ENCODE results near the gene DDX50.

Gene DDX50

GRCh38 chr10:68988530-68989316, 87.6 kb downstream of the DDX50 start, which contains the start of gene KIFBP:
Gene KIFBP (plus strand): TSS chr10:68988803. CDS start chr10:68988833, 30 bp downstream.
- TF ChIP-seq CTCF (IDR thresholded peaks at IDR 0.05) = peak; percentile 57

- TF ChIP-seq CTCF (IDR thresholded peaks at IDR 0.05) = no peak
Observed at GRCh38 chr10:68989317-68989990, 88.3 kb downstream of the DDX50 start.

- no peak for TF ChIP-seq CTCF (IDR thresholded peaks at IDR 0.05)
Observed at GRCh38 chr10:68992636-68993440, 91.7 kb downstream of the DDX50 start.
